Upper lobe of right lung (tissue), 1 donor: ENCODE results near the gene CDH22. TPM values are rescaled to one million over a fixed set of nuclear protein-coding genes. Genes with fewer than 3 reads are reported as not detected.

Experiments
- ATAC-seq: fragments of 200-7000 bp; cut with Tn5 transposase; one replicate; pipeline ENCODE4 v1.9.1; 2020; ENCODE audit warnings: mild to moderate bottlenecking, moderate library complexity
- DNase-seq: peaks from one replicate; pipeline ENCODE4 v3.0.0-alpha.2; 2020
- H3K27ac ChIP-seq: fragments of 200-600 bp; one replicate; pipeline ENCODE4 v1.8.0; 2022
- H3K27me3 ChIP-seq: fragments of 200-600 bp; one replicate; pipeline ENCODE4 v1.8.0; 2022; ENCODE audit warnings: mild to moderate bottlenecking
- H3K36me3 ChIP-seq: fragments of 200-600 bp; one replicate; pipeline ENCODE4 v1.8.0; 2022
- H3K4me1 ChIP-seq: fragments of 200-600 bp; one replicate; pipeline ENCODE4 v1.8.0; 2022
- H3K4me3 ChIP-seq: fragments of 200-600 bp; one replicate; pipeline ENCODE4 v1.8.0; 2022; ENCODE audit warnings: mild to moderate bottlenecking
- H3K9me3 ChIP-seq: fragments of 200-600 bp; one replicate; pipeline ENCODE4 v1.8.0; 2022
- CTCF ChIP-seq: fragments of 200-600 bp; IDR thresholded peaks from one replicate; pipeline ENCODE4 v1.8.0; 2022; ENCODE audit warnings: antibody characterized with exemption
- intact Hi-C: fragments of 100-400 bp; cut with DNase I; formaldehyde crosslinking; loops from one replicate; pipeline ENCODE4 v1.11.0; 2022
- total RNA-seq: library from RNA; stranded (reverse); fragmentation: NEBNext Ultra II Directional; extraction: Animal tissue kit (Norgen Biotek cat#: 25700); gene quantifications from one replicate; pipeline ENCODE4 v1.2.1, GENCODE V29; 2021
- donor health status: DM: no; HTN: yes; CAD: no; lungs with severe emphysema.

CDH22 gene
- total RNA-seq, 1 donor from 2014 or later, result 0.46 TPM

GRCh38 chr20:46212876-46213275 lies 95.4 kb downstream of the CDH22 start:
- ATAC-seq (no peak), DNase-seq (no peak)
- no peak for TF ChIP-seq CTCF
- H3K4me1 ChIP-seq, result no peaks in the 10 kb centered on the region
- no peak overlapping the region for H3K4me3 ChIP-seq
- H3K27ac ChIP-seq, result no peak overlapping the region
- peaks cover 44% of the 10 kb centered on the region for H3K27me3 ChIP-seq
- H3K9me3 ChIP-seq, result no peaks in the 10 kb centered on the region
- intact Hi-C loops, result no loop called here
- H3K36me3 ChIP-seq, result no peaks in the 10 kb centered on the region

GRCh38 chr20:46212252-46212651 lies 96.0 kb downstream of the CDH22 start:
- Histone ChIP-seq H3K27me3 (peaks cover 44% of the 10 kb centered on the region), H3K4me3 (no peak overlapping the region), H3K36me3 (no peaks in the 10 kb centered on the region), H3K27ac (no peak overlapping the region), H3K4me1 (no peaks in the 10 kb centered on the region), H3K9me3 (no peaks in the 10 kb centered on the region)
- DNase-seq (no peak), ATAC-seq (no peak)
- intact Hi-C loops, result no loop called here
- TF ChIP-seq CTCF, result no peak

GRCh38 chr20:46211331-46211722 lies 97.0 kb downstream of the CDH22 start:
- no peaks in the 10 kb centered on the region for H3K9me3 ChIP-seq
- ATAC-seq, result no peak
- H3K4me1 ChIP-seq, result no peaks in the 10 kb centered on the region
- no peaks in the 10 kb centered on the region for H3K36me3 ChIP-seq
- peaks cover 44% of the 10 kb centered on the region for H3K27me3 ChIP-seq
- no peak for DNase-seq
- intact Hi-C loops, result no loop called here
- no peak overlapping the region for H3K27ac ChIP-seq
- no peak for TF ChIP-seq CTCF
- no peak overlapping the region for H3K4me3 ChIP-seq

GRCh38 chr20:46210672-46211330 lies 97.5 kb downstream of the CDH22 start:
- Histone ChIP-seq H3K4me1 (peaks cover under 1% of the 10 kb centered on the region), H3K4me3 (no peak overlapping the region), H3K27ac (no peak overlapping the region), H3K27me3 (peaks cover 44% of the 10 kb centered on the region), H3K9me3 (no peaks in the 10 kb centered on the region), H3K36me3 (no peaks in the 10 kb centered on the region)
- TF ChIP-seq CTCF, result no peak
- no peak for DNase-seq
- intact Hi-C loops, result no loop called here
- ATAC-seq, result no peak

- peaks cover 44% of the 10 kb centered on the region for H3K27me3 ChIP-seq
- H3K27ac ChIP-seq, result no peak overlapping the region
- no peak for TF ChIP-seq CTCF
- intact Hi-C loops, result no loop called here
- DNase-seq (no peak), ATAC-seq (no peak)
- H3K36me3 ChIP-seq, result no peaks in the 10 kb centered on the region
- no peak overlapping the region for H3K4me3 ChIP-seq
- H3K4me1 ChIP-seq, result peaks cover 5% of the 10 kb centered on the region
- H3K9me3 ChIP-seq, result no peaks in the 10 kb centered on the region
Measured at GRCh38 chr20:46209930-46210671, 98.2 kb downstream of the CDH22 start.
